Endothelial cell of umbilical vein (primary cell): Measurements from ENCODE around the gene ATXN7L1. TPM values are rescaled to one million over a fixed set of nuclear protein-coding genes. Genes with fewer than 3 reads are reported as not detected.
"Not testable (repeated sequence)": the region's sequence is repeated elsewhere in the genome, so short reads cannot be mapped to it uniquely, and the experiment has no call there.

Source experiments
- BruUV-seq: library from RNA; stranded (reverse); fragments of 400-500 nt; replicated peaks from 2 replicates; lab custom pipeline; 2021; lab: Mats Ljungman, UMichigan
- CTCF ChIA-PET: fragments of 300-600, 350-600 bp; sonication (Branson Sonifier 250); formaldehyde crosslinking; loops from one replicate; lab custom pipeline; 2021; ENCODE audit warnings: antibody characterized with exemption, inconsistent platforms; lab: Charles Lee
- POLR2A ChIA-PET: fragments of 300-600, 350-600 bp; sonication (Branson Sonifier 250); formaldehyde crosslinking; loops from one replicate; lab custom pipeline; 2021; ENCODE audit warnings: antibody characterized with exemption, inconsistent platforms; lab: Charles Lee
- DNase-seq: peaks from one replicate; pipeline ENCODE4 v3.0.0-alpha.2; 2011; ENCODE audit warnings: low read depth, low spot score
- FAIRE-seq: peaks from 2 replicates; lab custom pipeline; 2011; peaks lifted over from hg19 to GRCh38; lab: Jason Lieb, UNC
- H2AFZ ChIP-seq: 2 replicates; pipeline ENCODE4 v1.6.0; 2012; ENCODE audit warnings: low read depth, low read length, control low read depth, inconsistent platforms
- H3K27ac ChIP-seq: 2 replicates; pipeline ENCODE4 v1.5.1; 2011; ENCODE audit warnings: low read depth, mild to moderate bottlenecking, control low read depth, low read length, moderate library complexity; ENCODE audit not compliant: insufficient read depth
- H3K27me3 ChIP-seq, 2 experiments: 2 replicates each; pipeline versions ENCODE4 v1.6.0 to v1.6.1; 2011; ENCODE audit warnings: low read length in 2 of 2, mixed read lengths in 1 of 2; ENCODE audit not compliant: control insufficient read depth in 2 of 2, insufficient read depth in 2 of 2
- H3K36me3 ChIP-seq, 2 experiments: 2 replicates in 1 of 2; 3 replicates in 1 of 2; pipeline ENCODE4 v1.5.1; 2011; ENCODE audit warnings: low read length in 2 of 2, mild to moderate bottlenecking in 1 of 2, moderate library complexity in 1 of 2; ENCODE audit not compliant: control insufficient read depth in 2 of 2, insufficient read depth in 2 of 2; ENCODE audit errors: extremely low read depth in 1 of 2
- H3K4me1 ChIP-seq: 3 replicates; pipeline ENCODE4 v1.5.1; 2011; ENCODE audit warnings: mild to moderate bottlenecking, low read length; ENCODE audit not compliant: control insufficient read depth, insufficient read depth; ENCODE audit errors: extremely low read depth
- H3K4me2 ChIP-seq: 2 replicates; pipeline ENCODE4 v1.6.1; 2011; ENCODE audit warnings: low read length, control low read depth, mixed read lengths; ENCODE audit not compliant: insufficient read depth
- H3K4me3 ChIP-seq, 3 experiments: fragments of 200-600 bp in 1 of 3; sonication (generic), shearing (Covaris generic) in 1 of 3; replicated peaks in 1 of 3; 2 replicates each; pipeline ENCODE4 v1.5.1; 2011 to 2016; ENCODE audit warnings: control low read depth in 3 of 3, low read length in 3 of 3, mild to moderate bottlenecking in 2 of 3, inconsistent platforms in 1 of 3, low read depth in 1 of 3, moderate library complexity in 1 of 3; ENCODE audit not compliant: insufficient read depth in 1 of 3
- H3K79me2 ChIP-seq: 2 replicates; pipeline ENCODE4 v1.6.0; 2012; ENCODE audit warnings: low read length, inconsistent platforms; ENCODE audit not compliant: control insufficient read depth, insufficient read depth
- H3K9ac ChIP-seq: replicated peaks from 2 replicates; pipeline ENCODE3; 2011; ENCODE audit warnings: low read length, control low read depth; ENCODE audit not compliant: insufficient read depth; ENCODE audit errors: extremely low read depth
- H3K9me1 ChIP-seq: replicated peaks from 3 replicates; pipeline ENCODE4 v1.6.0; 2011; ENCODE audit warnings: mild to moderate bottlenecking, low read length; ENCODE audit not compliant: control insufficient read depth, insufficient read depth; ENCODE audit errors: extremely low read depth
- H3K9me3 ChIP-seq: replicated peaks from 2 replicates; pipeline ENCODE4 v1.5.1; 2012; ENCODE audit warnings: low read length, inconsistent platforms; ENCODE audit not compliant: control insufficient read depth, insufficient read depth
- H4K20me1 ChIP-seq: replicated peaks from 2 replicates; pipeline ENCODE3; 2011; ENCODE audit warnings: mild to moderate bottlenecking, low read length; ENCODE audit not compliant: control insufficient read depth, insufficient read depth; ENCODE audit errors: extremely low read depth
- MAX ChIP-seq: IDR thresholded peaks from 2 replicates; pipeline ENCODE4 v1.6.1; 2011; ENCODE audit not compliant: insufficient read depth, insufficient read length
- POLR2AphosphoS5 ChIP-seq: IDR thresholded peaks from 2 replicates; pipeline ENCODE4 v1.6.1; 2012; ENCODE audit warnings: low read depth, mild to moderate bottlenecking, control low read depth, low read length, moderate library complexity; ENCODE audit not compliant: insufficient read depth
- dilution Hi-C: fragments of 300-500 bp; cut with MboI; formaldehyde crosslinking; loops from one replicate; pipeline ENCODE4 v1.15.0; 2019; ENCODE audit warnings: low sequenced_read_pairs; ENCODE audit not compliant: extremely low pct_ligation_motif_present
- intact Hi-C: fragments of 100-400 bp; cut with micrococcal nuclease; formaldehyde crosslinking; loops from one replicate; pipeline ENCODE4 v1.10.0; 2022
- polyA plus RNA-seq, 4 experiments: library from polyadenylated mRNA; depleted of rRNA in 3 of 4; stranded (reverse) in 3 of 4; unstranded in 1 of 4; fragments of >200 nt; gene quantifications; 2 replicates each; pipeline versions ENCODE4 v1.2.1 to v1.2.3, GENCODE V29; 2011 to 2012; ENCODE audit warnings: missing spikeins in 1 of 4
- total RNA-seq: library from RNA; stranded (reverse); gene quantifications from 2 replicates; pipeline ENCODE4 v1.2.3, GENCODE V29; 2021

Gene ATXN7L1
- total and polyA plus RNA-seq, 2 donors (not counting 3 experiments of a cell fraction or from before 2014, with no cell fraction given): 4.6 to 15.6 TPM

- DNase-seq (peak; percentile 60), FAIRE-seq (no peak)
- no peak overlapping the region for H3K9ac ChIP-seq
- ChIA-PET CTCF (interaction anchor here (0.8 to 2.6 kb wide), 4 partner anchors 9 to 121 kb away, joined by 3 to 8 read pairs (median 6); partner anchors contain the start of gene ATXN7L1), POLR2A (no interaction called here)
- no peaks in the 10 kb centered on the region for H3K9me3 ChIP-seq
- H2AFZ ChIP-seq: no peak overlapping the region
- no peak overlapping the region for H3K4me2 ChIP-seq
- dilution Hi-C loops: no loop called here
- BruUV-seq: no TSS peak
- H3K27ac ChIP-seq: no peak overlapping the region
- H3K9me1 ChIP-seq: no peaks in the 10 kb centered on the region
- no peak overlapping the region for H3K4me3 ChIP-seq
- H3K36me3 ChIP-seq: no peaks in the 10 kb centered on the region
- intact Hi-C loops: loop anchor here (5.0 kb wide), 1 partner anchor 118 kb away; no protein-coding TSS in a partner anchor
- TF ChIP-seq POLR2AphosphoS5: no peak
- no peak for TF ChIP-seq MAX
- no peaks in the 10 kb centered on the region for H3K79me2 ChIP-seq
- no peaks in the 10 kb centered on the region for H4K20me1 ChIP-seq
- no peaks in the 10 kb centered on the region for H3K27me3 ChIP-seq
- H3K4me1 ChIP-seq: no peaks in the 10 kb centered on the region
These were observed 9.2 kb upstream of the ATXN7L1 start for GRCh38 chr7:105885387-105886111.

GRCh38 chr7:105883179-105883578 is 6.8 kb upstream of the ATXN7L1 start:
- H3K9ac ChIP-seq, H4K20me1 ChIP-seq, H3K27me3 ChIP-seq, H2AFZ ChIP-seq, CTCF ChIA-PET, FAIRE-seq, H3K4me2 ChIP-seq, POLR2A ChIA-PET, DNase-seq, H3K4me3 ChIP-seq, H3K79me2 ChIP-seq, H3K9me3 ChIP-seq, BruUV-seq, intact Hi-C loops, H3K27ac ChIP-seq, dilution Hi-C loops, H3K9me1 ChIP-seq, H3K36me3 ChIP-seq, H3K4me1 ChIP-seq: not testable (repeated sequence)
